Breast epithelium (tissue), 4 donors: ENCODE data around the gene OR10G8. TPM values are rescaled to one million over a fixed set of nuclear protein-coding genes. Genes with fewer than 3 reads are reported as not detected.

Experiments
- DNase-seq, 2 donors: peaks; one replicate each; pipeline ENCODE4 v3.0.0-alpha.2; 2019; ENCODE audit warnings: low spot score in 2 of 2
- H3K27ac ChIP-seq, 2 donors: fragments of 200-600 bp; sonication (generic) in 1 of 2; one replicate each; pipeline ENCODE4 v1.5.1; 2016 to 2019; ENCODE audit warnings: mild to moderate bottlenecking in 1 of 2
- H3K27me3 ChIP-seq, 2 donors: fragments of 200-600 bp; sonication (generic) in 1 of 2; one replicate each; pipeline versions ENCODE4 v1.5.1 to v1.6.0; 2017 to 2019; ENCODE audit warnings: control low read depth in 1 of 2, mild to moderate bottlenecking in 1 of 2
- H3K36me3 ChIP-seq: fragments of 200-600 bp; one replicate; pipeline ENCODE4 v1.5.1; 2019
- H3K4me1 ChIP-seq, 2 donors: fragments of 200-600 bp; sonication (generic); one replicate each; pipeline ENCODE4 v1.5.1; 2016 to 2019; ENCODE audit warnings: control low read depth in 1 of 2
- H3K4me3 ChIP-seq, 3 donors: fragments of 200-600 bp; sonication (generic); 1 replicate in 2 of 3; 2 replicates in 1 of 3; pipeline ENCODE4 v1.5.1; 2016 to 2019; ENCODE audit warnings: mild to moderate bottlenecking in 3 of 3, moderate library complexity in 2 of 3
- H3K9me3 ChIP-seq, 2 donors: fragments of 200-600 bp; sonication (generic) in 1 of 2; one replicate each; pipeline ENCODE4 v1.5.1; 2016 to 2019; ENCODE audit warnings: control low read depth in 1 of 2
- CTCF ChIP-seq, 3 donors: fragments of 450-650 bp; IDR thresholded peaks; one replicate each; pipeline ENCODE4 v1.5.1; 2016 to 2017; ENCODE audit warnings: antibody characterized with exemption in 3 of 3, mild to moderate bottlenecking in 3 of 3, moderate library complexity in 3 of 3
- POLR2A ChIP-seq: fragments of 450-650 bp; IDR thresholded peaks from one replicate; pipeline ENCODE4 v1.6.1; 2016; ENCODE audit warnings: antibody characterized with exemption, mild to moderate bottlenecking, moderate library complexity
- POLR2AphosphoS5 ChIP-seq, 3 donors: sonication (generic); formaldehyde crosslinking; IDR thresholded peaks; one replicate each; pipeline ENCODE4 v1.6.1; 2017; ENCODE audit warnings: antibody characterized with exemption in 3 of 3
- intact Hi-C: fragments of 100-400 bp; cut with DNase I; formaldehyde crosslinking; loops from one replicate; pipeline ENCODE4 v1.15.1; 2023; ENCODE audit warnings: low total_unique reads
- total RNA-seq, 3 donors: library from RNA; depleted of rRNA; stranded (reverse); fragments of >200 nt; gene quantifications; one replicate each; pipeline ENCODE4 v1.1.0, GENCODE V29; 2016

OR10G8 gene
- total RNA-seq, 3 donors from 2014 or later = not detected

- H3K27ac ChIP-seq = no peak overlapping the region
- H3K36me3 ChIP-seq = no peaks in the 10 kb centered on the region
- DNase-seq = no peak
- no peaks in the 10 kb centered on the region for H3K4me1 ChIP-seq
- H3K9me3 ChIP-seq = no peaks in the 10 kb centered on the region
- intact Hi-C loops = no loop called here
- TF ChIP-seq POLR2A = no peak
- no peak for TF ChIP-seq CTCF (IDR thresholded peaks at IDR 0.05)
- TF ChIP-seq POLR2AphosphoS5 (IDR thresholded peaks at IDR 0.05) = no peak
- H3K27me3 ChIP-seq = no peaks in the 10 kb centered on the region
- H3K4me3 ChIP-seq = no peak overlapping the region
Observed at GRCh38 chr11:124036666-124037065, 10.1 kb downstream of the OR10G8 start.

GRCh38 chr11:124039557-124039956 is 13.0 kb downstream of the OR10G8 start:
- TF ChIP-seq CTCF (IDR thresholded peaks at IDR 0.05) (no peak), POLR2A (no peak), POLR2AphosphoS5 (IDR thresholded peaks at IDR 0.05) (no peak)
- intact Hi-C loops = loop anchor here (2.0 kb wide), 1 partner anchor 67 kb away; no protein-coding TSS in a partner anchor
- Histone ChIP-seq H3K4me3 (no peak overlapping the region), H3K27me3 (no peaks in the 10 kb centered on the region), H3K36me3 (no peaks in the 10 kb centered on the region), H3K9me3 (no peaks in the 10 kb centered on the region), H3K4me1 (no peaks in the 10 kb centered on the region), H3K27ac (no peak overlapping the region)
- no peak for DNase-seq

GRCh38 chr11:124041254-124041653 is 14.7 kb downstream of the OR10G8 start, which contains the start of gene OR10G7:
Gene OR10G7 (minus strand): TSS chr11:124041325. CDS start chr11:124039001, 2,324 bp downstream.
- Histone ChIP-seq H3K27ac (no peak within 1 kb of the TSS), H3K27me3 (no peaks in the 10 kb centered on the region), H3K9me3 (no peaks in the 10 kb centered on the region), H3K36me3 (no peaks in the 10 kb centered on the region), H3K4me3 (no peak within 1 kb of the TSS), H3K4me1 (no peaks in the 10 kb centered on the region)
- DNase-seq = no peak
- intact Hi-C loops = no loop called here
- no peak for TF ChIP-seq CTCF (IDR thresholded peaks at IDR 0.05)
- no peak for TF ChIP-seq POLR2A
- no peak for TF ChIP-seq POLR2AphosphoS5 (IDR thresholded peaks at IDR 0.05)

GRCh38 chr11:124043420-124043819 is 16.8 kb downstream of the OR10G8 start:
- intact Hi-C loops = no loop called here
- H3K27ac ChIP-seq = no peak overlapping the region
- H3K4me1 ChIP-seq = no peaks in the 10 kb centered on the region
- DNase-seq = no peak
- no peaks in the 10 kb centered on the region for H3K36me3 ChIP-seq
- no peak overlapping the region for H3K4me3 ChIP-seq
- no peaks in the 10 kb centered on the region for H3K27me3 ChIP-seq
- no peaks in the 10 kb centered on the region for H3K9me3 ChIP-seq
- TF ChIP-seq CTCF (IDR thresholded peaks at IDR 0.05) (no peak), POLR2A (no peak), POLR2AphosphoS5 (IDR thresholded peaks at IDR 0.05) (no peak)

- Histone ChIP-seq H3K36me3 (no peaks in the 10 kb centered on the region), H3K27me3 (no peaks in the 10 kb centered on the region), H3K9me3 (no peaks in the 10 kb centered on the region), H3K4me1 (no peaks in the 10 kb centered on the region), H3K27ac (no peak overlapping the region), H3K4me3 (no peak overlapping the region)
- intact Hi-C loops = no loop called here
- TF ChIP-seq POLR2AphosphoS5 (IDR thresholded peaks at IDR 0.05) (no peak), POLR2A (no peak), CTCF (IDR thresholded peaks at IDR 0.05) (no peak)
- no peak for DNase-seq
Observed at GRCh38 chr11:124050748-124051147, 24.1 kb downstream of the OR10G8 start.
